Osteocyte (in vitro differentiated cells): ENCODE measurements around the gene C1QTNF6. TPM values are rescaled to one million over a fixed set of nuclear protein-coding genes. Genes with fewer than 3 reads are reported as not detected.
"Not testable (repeated sequence)": the region's sequence is repeated elsewhere in the genome, so short reads cannot be mapped to it uniquely, and the experiment has no call there.

Experiments used
- DNase-seq: peaks from one replicate; pipeline ENCODE4 v3.0.0; 2021; ENCODE audit warnings: mixed read lengths; ENCODE audit not compliant: unreplicated experiment; ENCODE audit errors: extremely low spot score
- H3K27ac Mint-ChIP-seq: one replicate; pipeline ENCODE4 v1.8.0; 2021; ENCODE audit warnings: mild to moderate bottlenecking, mixed read lengths; ENCODE audit not compliant: unreplicated experiment
- H3K27me3 Mint-ChIP-seq: one replicate; pipeline ENCODE4 v1.8.0; 2021; ENCODE audit warnings: mixed read lengths; ENCODE audit not compliant: unreplicated experiment
- H3K36me3 Mint-ChIP-seq: one replicate; pipeline ENCODE4 v1.8.0; 2021; ENCODE audit warnings: mixed read lengths; ENCODE audit not compliant: unreplicated experiment
- H3K4me1 Mint-ChIP-seq: one replicate; pipeline ENCODE4 v1.8.0; 2021; ENCODE audit warnings: mixed read lengths; ENCODE audit not compliant: unreplicated experiment
- H3K4me3 Mint-ChIP-seq: one replicate; pipeline ENCODE4 v1.8.0; 2021; ENCODE audit warnings: mild to moderate bottlenecking, moderate library complexity, mixed read lengths; ENCODE audit not compliant: unreplicated experiment
- H3K9me3 Mint-ChIP-seq: one replicate; pipeline ENCODE4 v1.8.0; 2021; ENCODE audit warnings: mixed read lengths; ENCODE audit not compliant: unreplicated experiment
- CTCF ChIP-seq: fragments of 200-600 bp; sonication (generic); IDR thresholded peaks from 2 replicates; pipeline ENCODE4 v1.5.0; 2021; ENCODE audit warnings: antibody characterized with exemption, mild to moderate bottlenecking, moderate library complexity
- total RNA-seq: library from RNA; stranded (reverse); gene quantifications from 2 replicates; pipeline ENCODE4 v1.2.1, GENCODE V29; 2021

C1QTNF6 gene
- total RNA-seq, 1 donor from 2014 or later, result 36.4 TPM

DNA sequence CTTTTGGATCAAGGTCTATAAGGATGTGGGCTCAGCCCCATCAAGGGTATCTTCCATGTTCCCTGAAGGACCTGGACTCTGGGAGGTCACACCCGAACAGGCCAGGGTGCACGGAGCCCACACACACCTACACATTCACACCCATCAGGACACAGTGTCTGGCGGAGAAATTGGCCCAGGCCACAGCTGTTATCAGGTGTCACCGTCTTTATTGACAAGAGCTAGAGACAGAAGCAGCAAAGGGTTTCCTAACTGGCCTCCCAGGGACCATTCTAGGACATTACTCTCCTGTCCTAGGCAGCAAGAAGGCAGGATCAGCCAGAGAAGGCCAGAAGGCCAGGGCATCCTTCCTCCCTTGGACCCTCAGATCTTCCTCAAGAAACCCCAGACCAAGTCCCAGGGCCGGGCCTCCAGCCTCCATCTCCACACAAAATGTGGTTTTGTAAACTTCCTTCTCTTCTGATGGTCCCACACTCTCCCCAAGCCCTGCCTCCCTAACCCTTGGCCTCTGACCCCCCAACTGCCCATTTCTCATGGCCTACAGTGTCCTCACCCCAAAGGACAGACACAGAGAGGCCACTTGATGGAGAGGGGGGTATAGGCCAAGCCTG, 16.1 kb upstream of the C1QTNF6 start:
- Mint-ChIP-seq H3K4me3 (no peak overlapping the region), H3K36me3 (no peaks in the 10 kb centered on the region), H3K4me1 (peaks cover 3% of the 10 kb centered on the region), H3K27me3 (no peaks in the 10 kb centered on the region), H3K27ac (no peak overlapping the region), H3K9me3 (no peaks in the 10 kb centered on the region)
- TF ChIP-seq CTCF, result no peak
- DNase-seq, result no peak

DNA sequence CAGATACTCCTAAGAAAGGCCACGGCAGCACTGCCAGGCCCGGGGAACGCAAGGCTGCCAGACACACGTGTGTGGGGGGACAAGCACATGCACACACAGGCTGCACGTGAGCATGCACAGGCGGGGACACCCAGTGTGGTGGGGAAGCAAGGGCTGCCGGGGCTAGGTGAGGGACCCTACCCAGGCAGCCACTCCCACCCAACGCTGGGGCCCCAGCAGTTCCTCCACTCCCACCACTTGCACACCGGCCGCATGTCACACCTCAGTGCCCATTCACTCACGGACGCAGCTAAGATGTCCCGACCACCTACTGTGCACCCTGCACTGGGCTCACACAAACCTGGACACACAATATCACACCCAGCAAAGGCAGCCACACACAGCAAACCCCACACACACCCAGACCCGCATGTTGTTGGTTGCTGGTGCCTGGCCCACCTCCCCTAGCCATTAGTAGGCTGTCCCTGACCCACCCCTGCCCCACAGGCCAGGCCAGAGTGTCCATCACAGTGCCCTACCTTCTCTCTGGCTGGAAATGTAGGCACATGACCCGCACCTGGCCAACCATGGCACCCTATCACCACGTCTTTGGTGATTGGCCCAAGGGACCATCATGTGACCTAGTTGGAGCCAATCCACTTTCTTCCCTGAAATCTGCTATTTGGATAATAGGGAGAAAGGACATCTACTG, 15.5 kb upstream of the C1QTNF6 start:
- H3K4me3 Mint-ChIP-seq, result no peak overlapping the region
- H3K36me3 Mint-ChIP-seq, result no peaks in the 10 kb centered on the region
- H3K9me3 Mint-ChIP-seq, result no peaks in the 10 kb centered on the region
- no peak overlapping the region for H3K27ac Mint-ChIP-seq
- no peaks in the 10 kb centered on the region for H3K27me3 Mint-ChIP-seq
- H3K4me1 Mint-ChIP-seq, result peaks cover 3% of the 10 kb centered on the region
- TF ChIP-seq CTCF, result no peak
- DNase-seq, result no peak

GRCh38 chr22:37202716-37203115, 14.7 kb upstream of the C1QTNF6 start:
- Mint-ChIP-seq H3K27me3 (no peaks in the 10 kb centered on the region), H3K9me3 (no peaks in the 10 kb centered on the region), H3K4me1 (peaks cover 10% of the 10 kb centered on the region), H3K4me3 (no peak overlapping the region), H3K36me3 (no peaks in the 10 kb centered on the region), H3K27ac (no peak overlapping the region)
- no peak for TF ChIP-seq CTCF
- DNase-seq, result no peak

GRCh38 chr22:37202001-37202555, 14.0 kb upstream of the C1QTNF6 start:
- Mint-ChIP-seq H3K27me3 (no peaks in the 10 kb centered on the region), H3K36me3 (no peaks in the 10 kb centered on the region), H3K27ac (no peak overlapping the region), H3K4me3 (no peak overlapping the region), H3K9me3 (no peaks in the 10 kb centered on the region), H3K4me1 (peaks cover 16% of the 10 kb centered on the region)
- no peak for DNase-seq
- no peak for TF ChIP-seq CTCF

GRCh38 chr22:37201443-37201820, 13.4 kb upstream of the C1QTNF6 start:
- not testable (repeated sequence) for DNase-seq, H3K9me3 Mint-ChIP-seq, H3K36me3 Mint-ChIP-seq, H3K27me3 Mint-ChIP-seq, H3K27ac Mint-ChIP-seq, H3K4me3 Mint-ChIP-seq
- peaks cover 23% of the 10 kb centered on the region for H3K4me1 Mint-ChIP-seq
